Kidney (tissue), 14 donors: ENCODE measurements around the gene RAPGEF5. TPM values are rescaled to one million over a fixed set of nuclear protein-coding genes. Genes with fewer than 3 reads are reported as not detected.

Experiments used
- DNase-seq, 5 donors: peaks; one replicate each; pipeline ENCODE4 v3.0.0-alpha.2; 2013 to 2020
- FAIRE-seq: peaks from 2 replicates; lab custom pipeline; 2012; peaks lifted over from hg19 to GRCh38; lab: Jason Lieb, UNC
- H3K27ac ChIP-seq, 2 donors: one replicate each; pipeline ENCODE4 v1.7.0; 2013; ENCODE audit warnings: low read depth in 2 of 2, low read length in 2 of 2, inconsistent platforms in 1 of 2
- H3K27me3 ChIP-seq: one replicate; pipeline ENCODE4 v1.7.1; 2013; ENCODE audit warnings: low read length, inconsistent platforms; ENCODE audit not compliant: control insufficient read depth, insufficient read depth
- H3K36me3 ChIP-seq, 3 donors: one replicate each; pipeline versions ENCODE4 v1.7.0 to v1.7.1; 2013; ENCODE audit warnings: low read length in 3 of 3, control low read depth in 1 of 3, inconsistent platforms in 1 of 3; ENCODE audit not compliant: insufficient read depth in 3 of 3, control insufficient read depth in 2 of 3
- H3K4me1 ChIP-seq, 3 donors: one replicate each; pipeline versions ENCODE4 v1.7.0 to v1.7.1; 2013; ENCODE audit warnings: low read length in 3 of 3, inconsistent platforms in 1 of 3, low read depth in 1 of 3; ENCODE audit not compliant: control insufficient read depth in 2 of 3, insufficient read depth in 2 of 3
- H3K4me3 ChIP-seq, 3 donors: one replicate each; pipeline versions ENCODE4 v1.7.0 to v1.8.1; 2013; ENCODE audit warnings: low read length in 3 of 3, control low read depth in 1 of 3, inconsistent platforms in 1 of 3
- H3K9ac ChIP-seq, 3 donors: one replicate each; pipeline versions ENCODE4 v1.7.0 to v1.7.1; 2013; ENCODE audit warnings: low read length in 3 of 3, control low read depth in 1 of 3, inconsistent platforms in 1 of 3
- H3K9me3 ChIP-seq, 3 donors: one replicate each; pipeline versions ENCODE4 v1.7.0 to v1.7.1; 2013; ENCODE audit warnings: low read length in 3 of 3, control low read depth in 1 of 3, inconsistent platforms in 1 of 3; ENCODE audit not compliant: control insufficient read depth in 2 of 3, insufficient read depth in 1 of 3
- intact Hi-C: fragments of 100-400 bp; cut with DNase I; formaldehyde crosslinking; loops from one replicate; pipeline ENCODE4 v1.11.1; 2022
- polyA plus RNA-seq: library from polyadenylated mRNA; stranded (reverse); fragments of 350-450 nt; fragmentation: Illumina TruSeq; extraction: RNeasy Lipid Tissue Mini Kit (QIAGEN cat#74804); gene quantifications from one replicate; pipeline ENCODE4 v1.2.3, GENCODE V29; 2014; ENCODE audit warnings: low read depth, low replicate concordance; ENCODE audit not compliant: insufficient read depth
- total RNA-seq: library from RNA; stranded (reverse); fragmentation: NEBNext Ultra II Directional; extraction: Animal tissue kit (Norgen Biotek cat#: 25700); gene quantifications from one replicate; pipeline ENCODE4 v1.2.1, GENCODE V29; 2021
- TF ChIP-seq, protein P1 (sequence below): IDR thresholded peaks from 3 replicates; pipeline ENCODE4 v1.5.1; 2012; ENCODE audit warnings: mild to moderate bottlenecking, moderate library complexity, borderline replicate concordance; ENCODE audit not compliant: insufficient read depth; ENCODE audit errors: extremely low read depth
- donor health status: control.
- donor health status: control.
- donor health status: control.
- donor health status: control.
- donor health status: control.
- donor health status: DM: yes; HTN: yes; CAD: no.
- donor health status: Normal renal cell carcinoma (clear cell type).

The RAPGEF5 gene
- total and polyA plus RNA-seq, 2 donors from 2014 or later, result 3.9 to 67.8 TPM

DNA sequence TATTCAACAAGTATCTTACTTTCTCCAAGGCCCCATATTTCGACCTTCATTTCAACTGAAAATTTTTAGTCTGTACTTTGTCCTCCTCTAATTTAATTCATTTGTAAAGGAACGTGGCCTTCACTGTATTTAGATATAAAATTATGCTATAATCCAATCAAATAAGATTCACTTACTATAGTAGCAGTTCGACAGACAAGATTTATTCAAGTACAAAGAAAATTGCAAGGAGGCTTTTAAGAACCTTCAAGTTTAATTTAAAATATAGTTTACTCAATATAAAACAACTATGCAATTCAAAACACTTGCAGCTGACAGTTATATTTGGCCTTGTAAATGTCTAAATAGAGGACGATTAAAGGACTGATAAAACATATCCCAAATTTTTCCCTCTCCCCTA lies 85.6 kb downstream of the RAPGEF5 start:
- Histone ChIP-seq H3K9me3 (no peaks in the 10 kb centered on the region), H3K27ac (no peak overlapping the region), H3K36me3 (no peaks in the 10 kb centered on the region), H3K9ac (no peak overlapping the region), H3K4me3 (no peak overlapping the region), H3K27me3 (no peaks in the 10 kb centered on the region), H3K4me1 (no peaks in the 10 kb centered on the region)
- intact Hi-C loops, result no loop called here
- DNase-seq (no peak), FAIRE-seq (no peak)
- TF ChIP-seq, protein P1, sequence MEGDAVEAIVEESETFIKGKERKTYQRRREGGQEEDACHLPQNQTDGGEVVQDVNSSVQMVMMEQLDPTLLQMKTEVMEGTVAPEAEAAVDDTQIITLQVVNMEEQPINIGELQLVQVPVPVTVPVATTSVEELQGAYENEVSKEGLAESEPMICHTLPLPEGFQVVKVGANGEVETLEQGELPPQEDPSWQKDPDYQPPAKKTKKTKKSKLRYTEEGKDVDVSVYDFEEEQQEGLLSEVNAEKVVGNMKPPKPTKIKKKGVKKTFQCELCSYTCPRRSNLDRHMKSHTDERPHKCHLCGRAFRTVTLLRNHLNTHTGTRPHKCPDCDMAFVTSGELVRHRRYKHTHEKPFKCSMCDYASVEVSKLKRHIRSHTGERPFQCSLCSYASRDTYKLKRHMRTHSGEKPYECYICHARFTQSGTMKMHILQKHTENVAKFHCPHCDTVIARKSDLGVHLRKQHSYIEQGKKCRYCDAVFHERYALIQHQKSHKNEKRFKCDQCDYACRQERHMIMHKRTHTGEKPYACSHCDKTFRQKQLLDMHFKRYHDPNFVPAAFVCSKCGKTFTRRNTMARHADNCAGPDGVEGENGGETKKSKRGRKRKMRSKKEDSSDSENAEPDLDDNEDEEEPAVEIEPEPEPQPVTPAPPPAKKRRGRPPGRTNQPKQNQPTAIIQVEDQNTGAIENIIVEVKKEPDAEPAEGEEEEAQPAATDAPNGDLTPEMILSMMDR, result no peak

DNA sequence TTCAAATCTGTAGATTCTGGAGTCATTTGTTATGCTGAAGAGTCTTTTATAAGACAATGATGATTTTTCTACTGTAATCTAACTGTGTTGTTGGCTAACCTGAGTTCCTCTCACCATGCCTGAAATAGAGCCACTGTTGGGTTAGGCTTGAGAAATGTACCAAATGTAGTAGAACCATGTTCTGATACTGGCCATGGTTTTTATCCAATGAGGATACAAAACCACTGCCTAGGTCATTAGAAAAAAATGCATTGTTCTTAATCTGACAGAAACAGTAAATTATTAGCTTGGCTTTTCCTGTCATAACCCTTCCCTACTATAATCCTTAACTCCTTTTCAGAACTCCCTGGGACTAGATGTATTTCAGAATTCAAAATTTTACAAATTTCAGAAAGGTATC lies 86.6 kb downstream of the RAPGEF5 start:
- intact Hi-C loops, result no loop called here
- Histone ChIP-seq H3K4me3 (no peak overlapping the region), H3K9me3 (no peaks in the 10 kb centered on the region), H3K27ac (no peak overlapping the region), H3K27me3 (no peaks in the 10 kb centered on the region), H3K9ac (no peak overlapping the region), H3K36me3 (no peaks in the 10 kb centered on the region), H3K4me1 (no peaks in the 10 kb centered on the region)
- TF ChIP-seq, protein P1, result no peak
- DNase-seq (no peak), FAIRE-seq (no peak)

DNA sequence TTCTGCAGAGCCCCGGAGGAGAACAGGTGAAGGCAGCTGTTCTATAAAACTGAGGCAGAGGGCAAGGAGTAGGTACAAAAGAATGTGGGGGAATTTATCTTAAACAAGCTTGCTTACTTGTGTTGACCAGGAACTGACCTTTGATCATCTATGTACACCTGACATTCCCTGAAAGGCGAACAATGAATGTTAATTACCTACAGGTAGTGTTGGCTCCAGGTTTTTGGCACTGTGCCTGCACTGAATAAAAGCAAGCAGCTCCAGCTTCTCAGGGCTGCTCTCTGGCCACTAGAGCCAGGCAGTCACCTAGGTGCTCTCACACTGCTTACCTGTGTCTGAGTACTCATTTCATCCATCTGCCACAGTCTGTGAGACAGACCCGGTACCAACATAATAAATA lies 87.0 kb downstream of the RAPGEF5 start:
- no peak for DNase-seq
- no peaks in the 10 kb centered on the region for H3K27me3 ChIP-seq
- no peak for FAIRE-seq
- no peaks in the 10 kb centered on the region for H3K9me3 ChIP-seq
- TF ChIP-seq, protein P1, result no peak
- H3K27ac ChIP-seq, result no peak overlapping the region
- intact Hi-C loops, result no loop called here
- H3K9ac ChIP-seq, result no peak overlapping the region
- H3K4me1 ChIP-seq, result no peaks in the 10 kb centered on the region
- H3K36me3 ChIP-seq, result no peaks in the 10 kb centered on the region
- H3K4me3 ChIP-seq, result no peak overlapping the region

DNA sequence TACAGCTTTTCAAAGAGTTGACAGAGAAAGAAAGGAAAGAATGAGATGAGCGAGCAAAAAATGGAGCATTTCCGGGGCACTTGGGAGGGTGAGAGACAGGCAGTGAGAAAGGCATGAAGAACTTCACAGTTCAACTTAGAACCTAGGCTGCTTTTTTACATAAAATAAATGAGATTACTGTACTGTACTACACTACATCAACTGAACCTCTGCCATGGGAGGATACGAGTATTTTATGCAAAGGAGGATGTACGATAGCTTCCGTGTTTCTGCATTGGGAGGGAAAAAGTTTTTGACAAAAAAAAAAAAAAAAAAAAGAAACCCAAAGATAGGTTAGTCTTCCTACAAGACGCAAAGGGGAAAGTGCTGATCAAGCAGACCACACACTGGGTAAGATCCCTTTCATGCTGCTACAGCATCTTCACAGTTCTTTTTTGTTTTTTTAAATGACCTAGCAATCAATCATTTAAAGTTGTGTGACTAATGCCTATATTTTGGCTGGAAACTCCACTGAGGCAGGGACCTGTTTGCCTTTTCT lies 88.0 kb downstream of the RAPGEF5 start:
- DNase-seq (no peak), FAIRE-seq (no peak)
- Histone ChIP-seq H3K36me3 (no peaks in the 10 kb centered on the region), H3K27ac (no peak overlapping the region), H3K27me3 (no peaks in the 10 kb centered on the region), H3K9ac (no peak overlapping the region), H3K9me3 (no peaks in the 10 kb centered on the region), H3K4me3 (no peak overlapping the region), H3K4me1 (no peaks in the 10 kb centered on the region)
- intact Hi-C loops, result no loop called here
- TF ChIP-seq, protein P1, result no peak
